ENCODE results near the gene UBE2B.
"Not testable (repeated sequence)": the region's sequence is repeated elsewhere in the genome, so short reads cannot be mapped to it uniquely, and the experiment has no call there.

UBE2B gene

DNA sequence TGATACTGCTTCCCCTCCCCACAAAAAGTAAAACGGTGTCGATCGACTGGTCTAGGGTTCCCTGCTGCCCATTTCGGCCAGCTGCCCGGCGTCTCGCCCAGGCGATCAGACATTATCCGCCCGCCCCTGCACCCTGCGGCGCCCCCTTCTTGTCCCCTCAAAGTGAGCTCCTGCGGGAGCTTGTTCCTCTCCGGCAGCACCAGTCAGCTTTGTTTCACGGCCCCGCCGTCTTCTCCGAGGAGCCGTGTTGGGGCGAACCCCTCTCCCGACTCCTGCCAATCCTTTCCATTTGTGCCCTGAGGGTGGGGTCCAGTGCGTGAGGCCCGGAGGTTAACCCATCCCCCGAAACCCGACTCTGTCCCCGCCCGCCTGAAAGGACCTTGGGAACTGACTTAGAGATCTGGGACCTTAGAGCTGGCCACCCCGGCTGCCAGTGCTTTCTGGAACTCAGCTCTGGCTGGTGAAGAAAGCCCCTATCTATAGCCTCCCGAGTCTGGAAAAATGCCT is 518 bp downstream of the UBE2B start:
- no peaks in the 10 kb centered on the region for H3K27me3 ChIP-seq (ENCODE audit: low read depth, low read length)
- H3K36me3 ChIP-seq (ENCODE audit: control insufficient read depth in 1 of 2, insufficient read depth in 2 of 2, low read length in 2 of 2), result peaks cover 6 to 13% of the 10 kb centered on the region in 2 donors
- H3K4me3 ChIP-seq (ENCODE audit: low read depth in 1 of 2, low read length in 2 of 2), result peak overlapping the region; percentile 92 to 95
- peak overlapping the region; percentile 97 for H3K27ac ChIP-seq (ENCODE audit: low read length)
- H3K4me1 ChIP-seq (ENCODE audit: control insufficient read depth in 1 of 2, insufficient read depth in 2 of 2, low read length in 2 of 2), result peaks cover 10 to 36% of the 10 kb centered on the region in 2 donors
- no peaks in the 10 kb centered on the region for H3K9me3 ChIP-seq (ENCODE audit: control insufficient read depth in 1 of 2, low read length in 2 of 2)

- Histone ChIP-seq H3K4me1 (ENCODE audit: control insufficient read depth in 1 of 2, insufficient read depth in 2 of 2, low read length in 2 of 2) (peaks cover 10 to 33% of the 10 kb centered on the region in 2 donors), H3K36me3 (ENCODE audit: control insufficient read depth in 1 of 2, insufficient read depth in 2 of 2, low read length in 2 of 2) (peaks cover 10 to 20% of the 10 kb centered on the region in 2 donors)
- not testable (repeated sequence) for H3K27me3 ChIP-seq (ENCODE audit: low read depth, low read length); H3K27ac ChIP-seq (ENCODE audit: low read length); H3K4me3 ChIP-seq (ENCODE audit: low read depth in 1 of 2, low read length in 2 of 2); H3K9me3 ChIP-seq (ENCODE audit: control insufficient read depth in 1 of 2, low read length in 2 of 2)
These were observed 2.3 kb downstream of the UBE2B start for GRCh38 chr5:134373633-134374032.

DNA sequence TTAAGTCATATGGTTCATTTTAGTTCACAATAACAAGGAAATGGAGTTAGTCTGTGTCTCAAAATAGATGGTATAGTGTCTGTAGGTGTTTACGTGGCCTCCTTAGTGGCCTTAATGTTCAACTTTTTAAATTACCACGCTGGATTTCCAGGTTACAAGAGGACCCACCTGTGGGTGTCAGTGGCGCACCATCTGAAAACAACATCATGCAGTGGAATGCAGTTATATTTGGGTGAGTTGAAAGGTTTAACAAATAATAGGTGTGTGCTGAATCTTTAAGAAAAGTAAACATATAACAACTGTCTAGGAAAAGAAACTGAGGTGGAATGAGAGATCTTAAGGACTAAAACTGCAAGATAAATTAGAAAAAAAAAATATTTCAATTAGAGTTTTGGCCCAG is 2.9 kb downstream of the UBE2B start:
- Histone ChIP-seq H3K36me3 (ENCODE audit: control insufficient read depth in 1 of 2, insufficient read depth in 2 of 2, low read length in 2 of 2) (peaks cover 14 to 26% of the 10 kb centered on the region in 2 donors), H3K4me1 (ENCODE audit: control insufficient read depth in 1 of 2, insufficient read depth in 2 of 2, low read length in 2 of 2) (peaks cover 10 to 32% of the 10 kb centered on the region in 2 donors), H3K27ac (ENCODE audit: low read length) (no peak overlapping the region), H3K27me3 (ENCODE audit: low read depth, low read length) (no peaks in the 10 kb centered on the region), H3K4me3 (ENCODE audit: low read depth in 1 of 2, low read length in 2 of 2) (no peak overlapping the region), H3K9me3 (ENCODE audit: control insufficient read depth in 1 of 2, low read length in 2 of 2) (no peaks in the 10 kb centered on the region)

GRCh38 chr5:134380346-134380745 is 9.0 kb downstream of the UBE2B start:
- Histone ChIP-seq H3K27me3 (ENCODE audit: low read depth, low read length) (no peaks in the 10 kb centered on the region), H3K4me3 (ENCODE audit: low read depth in 1 of 2, low read length in 2 of 2) (no peak overlapping the region), H3K9me3 (ENCODE audit: control insufficient read depth in 1 of 2, low read length in 2 of 2) (no peaks in the 10 kb centered on the region), H3K36me3 (ENCODE audit: control insufficient read depth in 1 of 2, insufficient read depth in 2 of 2, low read length in 2 of 2) (peaks cover 31 to 59% of the 10 kb centered on the region in 2 donors), H3K4me1 (ENCODE audit: control insufficient read depth in 1 of 2, insufficient read depth in 2 of 2, low read length in 2 of 2) (peaks cover 0 to 6% of the 10 kb centered on the region in 2 donors), H3K27ac (ENCODE audit: low read length) (no peak overlapping the region)

- not testable (repeated sequence) for H3K27ac ChIP-seq (ENCODE audit: low read length); H3K9me3 ChIP-seq (ENCODE audit: control insufficient read depth in 1 of 2, low read length in 2 of 2); H3K27me3 ChIP-seq (ENCODE audit: low read depth, low read length); H3K4me3 ChIP-seq (ENCODE audit: low read depth in 1 of 2, low read length in 2 of 2); H3K4me1 ChIP-seq (ENCODE audit: control insufficient read depth in 1 of 2, insufficient read depth in 2 of 2, low read length in 2 of 2)
- H3K36me3 ChIP-seq (ENCODE audit: control insufficient read depth in 1 of 2, insufficient read depth in 2 of 2, low read length in 2 of 2), result peaks cover 27 to 64% of the 10 kb centered on the region in 2 donors
These were observed 10.8 kb downstream of the UBE2B start for GRCh38 chr5:134382204-134382603.

GRCh38 chr5:134383980-134384697 is 12.8 kb downstream of the UBE2B start:
- Histone ChIP-seq H3K9me3 (ENCODE audit: control insufficient read depth in 1 of 2, low read length in 2 of 2) (no peaks in the 10 kb centered on the region), H3K27ac (ENCODE audit: low read length) (no peak overlapping the region), H3K4me1 (ENCODE audit: control insufficient read depth in 1 of 2, insufficient read depth in 2 of 2, low read length in 2 of 2) (no peaks in the 10 kb centered on the region), H3K27me3 (ENCODE audit: low read depth, low read length) (no peaks in the 10 kb centered on the region), H3K36me3 (ENCODE audit: control insufficient read depth in 1 of 2, insufficient read depth in 2 of 2, low read length in 2 of 2) (peaks cover 35 to 70% of the 10 kb centered on the region in 2 donors), H3K4me3 (ENCODE audit: low read depth in 1 of 2, low read length in 2 of 2) (no peak overlapping the region)

- Histone ChIP-seq H3K9me3 (ENCODE audit: control insufficient read depth in 1 of 2, low read length in 2 of 2) (no peaks in the 10 kb centered on the region), H3K27me3 (ENCODE audit: low read depth, low read length) (no peaks in the 10 kb centered on the region), H3K4me1 (ENCODE audit: control insufficient read depth in 1 of 2, insufficient read depth in 2 of 2, low read length in 2 of 2) (no peaks in the 10 kb centered on the region), H3K36me3 (ENCODE audit: control insufficient read depth in 1 of 2, insufficient read depth in 2 of 2, low read length in 2 of 2) (peaks cover 48 to 78% of the 10 kb centered on the region in 2 donors), H3K27ac (ENCODE audit: low read length) (no peak overlapping the region), H3K4me3 (ENCODE audit: low read depth in 1 of 2, low read length in 2 of 2) (no peak overlapping the region)
These were observed 16.1 kb downstream of the UBE2B start for GRCh38 chr5:134387443-134387842.

DNA sequence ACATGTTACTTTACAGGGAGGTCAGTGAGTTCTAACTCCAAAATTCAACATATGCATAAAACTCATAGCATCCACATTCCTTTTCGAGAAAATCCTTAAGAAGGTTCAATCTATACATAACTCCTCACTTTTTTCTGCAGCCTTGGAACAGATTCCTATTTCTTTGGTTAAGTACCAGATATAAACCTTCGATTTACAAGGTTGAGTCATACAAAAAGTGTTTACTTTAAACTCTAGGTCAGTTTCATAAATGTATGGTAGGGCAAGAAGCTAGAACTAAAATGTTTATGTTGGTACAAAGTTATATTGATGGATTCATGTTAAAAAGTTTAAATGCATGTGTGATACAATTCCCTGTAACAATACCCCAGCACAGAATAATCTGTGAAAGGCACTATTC is 20.9 kb downstream of the UBE2B start:
- H3K9me3 ChIP-seq (ENCODE audit: control insufficient read depth in 1 of 2, low read length in 2 of 2), result no peaks in the 10 kb centered on the region
- no peaks in the 10 kb centered on the region for H3K27me3 ChIP-seq (ENCODE audit: low read depth, low read length)
- H3K4me1 ChIP-seq (ENCODE audit: control insufficient read depth in 1 of 2, insufficient read depth in 2 of 2, low read length in 2 of 2), result no peaks in the 10 kb centered on the region
- no peak overlapping the region for H3K4me3 ChIP-seq (ENCODE audit: low read depth in 1 of 2, low read length in 2 of 2)
- H3K36me3 ChIP-seq (ENCODE audit: control insufficient read depth in 1 of 2, insufficient read depth in 2 of 2, low read length in 2 of 2), result peaks cover 65 to 93% of the 10 kb centered on the region in 2 donors
- no peak overlapping the region for H3K27ac ChIP-seq (ENCODE audit: low read length)

- no peaks in the 10 kb centered on the region for H3K9me3 ChIP-seq (ENCODE audit: control insufficient read depth in 1 of 2, low read length in 2 of 2)
- no peaks in the 10 kb centered on the region for H3K4me1 ChIP-seq (ENCODE audit: control insufficient read depth in 1 of 2, insufficient read depth in 2 of 2, low read length in 2 of 2)
- H3K36me3 ChIP-seq (ENCODE audit: control insufficient read depth in 1 of 2, insufficient read depth in 2 of 2, low read length in 2 of 2), result peaks cover 63 to 80% of the 10 kb centered on the region in 2 donors
- no peaks in the 10 kb centered on the region for H3K27me3 ChIP-seq (ENCODE audit: low read depth, low read length)
- no peak overlapping the region for H3K27ac ChIP-seq (ENCODE audit: low read length)
- no peak overlapping the region for H3K4me3 ChIP-seq (ENCODE audit: low read depth in 1 of 2, low read length in 2 of 2)
These were observed 23.6 kb downstream of the UBE2B start for GRCh38 chr5:134394932-134395331.

DNA sequence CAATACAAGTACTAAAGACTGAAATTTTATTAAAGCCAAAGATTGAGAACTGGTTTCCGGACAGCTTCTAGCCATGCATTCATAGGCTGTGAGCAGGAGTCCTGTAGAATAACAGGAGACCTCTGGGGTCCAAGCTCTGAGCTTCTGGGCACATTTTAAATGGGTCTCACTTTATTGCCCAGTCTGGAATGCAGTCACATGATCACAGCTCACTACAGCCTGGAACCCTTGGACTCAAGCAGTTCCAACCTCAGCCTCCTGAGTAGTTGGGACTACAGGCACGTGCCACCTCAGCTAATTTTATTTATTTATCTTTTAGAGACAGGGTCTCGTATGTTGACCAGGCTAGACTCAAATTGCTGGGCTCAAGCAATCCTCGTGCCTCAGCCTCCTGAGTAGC is 24.9 kb downstream of the UBE2B start:
- H3K4me3 ChIP-seq (ENCODE audit: low read depth in 1 of 2, low read length in 2 of 2), result no peak overlapping the region
- no peaks in the 10 kb centered on the region for H3K4me1 ChIP-seq (ENCODE audit: control insufficient read depth in 1 of 2, insufficient read depth in 2 of 2, low read length in 2 of 2)
- no peak overlapping the region for H3K27ac ChIP-seq (ENCODE audit: low read length)
- H3K9me3 ChIP-seq (ENCODE audit: control insufficient read depth in 1 of 2, low read length in 2 of 2), result no peaks in the 10 kb centered on the region
- H3K36me3 ChIP-seq (ENCODE audit: control insufficient read depth in 1 of 2, insufficient read depth in 2 of 2, low read length in 2 of 2), result peaks cover 49 to 69% of the 10 kb centered on the region in 2 donors
- no peaks in the 10 kb centered on the region for H3K27me3 ChIP-seq (ENCODE audit: low read depth, low read length)

DNA sequence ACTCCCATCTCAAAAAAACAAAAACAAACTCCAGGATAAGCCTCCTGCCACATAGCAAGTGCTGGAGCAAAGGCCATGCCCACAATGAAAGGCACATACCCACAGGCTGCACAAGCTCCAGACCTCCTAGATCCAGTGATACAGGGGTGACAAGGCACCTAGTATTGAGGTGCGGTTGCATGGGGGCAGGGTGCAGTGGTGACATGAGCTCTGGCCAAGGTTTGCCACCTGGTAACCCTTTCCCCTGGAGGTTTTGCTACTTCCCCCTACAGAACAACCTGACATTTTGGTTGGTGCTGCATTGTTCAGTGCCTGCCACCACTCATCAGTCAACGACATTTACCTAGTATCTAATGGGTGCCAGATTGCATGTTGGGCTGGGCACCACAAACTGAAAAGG is 25.8 kb downstream of the UBE2B start:
- Histone ChIP-seq H3K27me3 (ENCODE audit: low read depth, low read length) (no peaks in the 10 kb centered on the region), H3K9me3 (ENCODE audit: control insufficient read depth in 1 of 2, low read length in 2 of 2) (no peaks in the 10 kb centered on the region), H3K27ac (ENCODE audit: low read length) (no peak overlapping the region), H3K4me3 (ENCODE audit: low read depth in 1 of 2, low read length in 2 of 2) (no peak overlapping the region), H3K4me1 (ENCODE audit: control insufficient read depth in 1 of 2, insufficient read depth in 2 of 2, low read length in 2 of 2) (no peaks in the 10 kb centered on the region), H3K36me3 (ENCODE audit: control insufficient read depth in 1 of 2, insufficient read depth in 2 of 2, low read length in 2 of 2) (peaks cover 45 to 68% of the 10 kb centered on the region in 2 donors)

All from muscle layer of duodenum (tissue), 2 donors.